Activated CD8-positive, alpha-beta memory T cell treated with anti-CD3 and anti-CD28 coated beads for 24 hours (primary cell): Measurements from ENCODE around the gene BHLHE41.

Experiments used
- DNase-seq: peaks from one replicate; pipeline ENCODE4 v3.0.0-alpha.2; 2020

The BHLHE41 gene

GRCh38 chr12:26113853-26114719 lies 10.8 kb downstream of the BHLHE41 start:
- peak; percentile 89 for DNase-seq

- DNase-seq = no peak
These were observed 11.6 kb downstream of the BHLHE41 start for GRCh38 chr12:26113181-26113654.

GRCh38 chr12:26112703-26113147 lies 12.1 kb downstream of the BHLHE41 start:
- no peak for DNase-seq

GRCh38 chr12:26112232-26112631 lies 12.6 kb downstream of the BHLHE41 start:
- no peak for DNase-seq

GRCh38 chr12:26109343-26109881 lies 15.4 kb downstream of the BHLHE41 start:
- no peak for DNase-seq

- DNase-seq = no peak
These were observed 15.9 kb downstream of the BHLHE41 start for GRCh38 chr12:26108915-26109314.

- DNase-seq = no peak
These were observed 18.5 kb downstream of the BHLHE41 start for GRCh38 chr12:26106347-26106746.

GRCh38 chr12:26102953-26103352 lies 21.9 kb downstream of the BHLHE41 start:
- no peak for DNase-seq

- no peak for DNase-seq
These were observed 23.1 kb downstream of the BHLHE41 start for GRCh38 chr12:26101763-26102162.

- no peak for DNase-seq
These were observed 23.5 kb downstream of the BHLHE41 start for GRCh38 chr12:26101350-26101734.

- no peak for DNase-seq
These were observed 24.0 kb downstream of the BHLHE41 start for GRCh38 chr12:26100666-26101349.

GRCh38 chr12:26097046-26097878 lies 27.6 kb downstream of the BHLHE41 start:
- peak; percentile 70 for DNase-seq

- DNase-seq = no peak
These were observed 28.8 kb downstream of the BHLHE41 start for GRCh38 chr12:26096036-26096435.

- DNase-seq = no peak
These were observed 29.7 kb downstream of the BHLHE41 start for GRCh38 chr12:26095186-26095585.

- DNase-seq = no peak
These were observed 32.3 kb downstream of the BHLHE41 start for GRCh38 chr12:26092346-26093105.

GRCh38 chr12:26091822-26092221 lies 33.0 kb downstream of the BHLHE41 start:
- no peak for DNase-seq

- DNase-seq = no peak
These were observed 33.9 kb downstream of the BHLHE41 start for GRCh38 chr12:26090836-26091510.

- DNase-seq = no peak
These were observed 35.8 kb downstream of the BHLHE41 start for GRCh38 chr12:26088998-26089397.

- no peak for DNase-seq
These were observed 37.9 kb downstream of the BHLHE41 start for GRCh38 chr12:26086936-26087335.

GRCh38 chr12:26080911-26081310 lies 43.9 kb downstream of the BHLHE41 start:
- DNase-seq = no peak

- DNase-seq = no peak
These were observed 46.7 kb downstream of the BHLHE41 start for GRCh38 chr12:26077915-26078702.
